Neural cell (in vitro differentiated cells): ENCODE results near the gene SHC2. TPM values are rescaled to one million over a fixed set of nuclear protein-coding genes. Genes with fewer than 3 reads are reported as not detected.

Experiments used
- polyA plus RNA-seq: library from polyadenylated mRNA; depleted of rRNA; stranded (reverse); fragments of >200 nt; gene quantifications from 2 replicates; pipeline ENCODE4 v1.2.3, GENCODE V29; 2014
- small RNA-seq, 3 experiments: library from RNA; depleted of rRNA; stranded (forward); fragments of <200 nt; gene quantifications; one replicate each; pipeline ENCODE3, GENCODE V24; 2012

Gene SHC2
- polyA plus RNA-seq, 1 donor from 2014 or later = 75.8 TPM

Small RNA genes lying within 50 kb of the gene (small RNA-seq; reads per million reads assigned to genes)
- gene RNA5SP462 = 0.03 to 0.13 (median 0.08) reads per million in 3 experiments

Other genes starting within 250 kb of the SHC2 start
- 2.1 and 2.8 TPM in 2 replicates for gene PLPP2, start 169.6 kb downstream of the SHC2 start, polyA plus RNA-seq
- gene MIER2, start 116.2 kb downstream of the SHC2 start, polyA plus RNA-seq = 13.9 and 16.0 TPM in 2 replicates
- 21.4 and 22.8 TPM in 2 replicates for gene C2CD4C, start 51.9 kb downstream of the SHC2 start, polyA plus RNA-seq
- gene MADCAM1, start 35.5 kb upstream of the SHC2 start, polyA plus RNA-seq = 0.22 and 1.0 TPM in 2 replicates
- gene TPGS1, start 46.5 kb upstream of the SHC2 start, polyA plus RNA-seq = 79.6 and 83.2 TPM in 2 replicates
- gene CDC34, start 70.7 kb upstream of the SHC2 start, polyA plus RNA-seq = 155 and 172 TPM in 2 replicates
- gene GZMM, start 83.0 kb upstream of the SHC2 start, polyA plus RNA-seq = 0.38 and 0.72 TPM in 2 replicates
- 209 and 214 TPM in 2 replicates for gene BSG, start 111.6 kb upstream of the SHC2 start, polyA plus RNA-seq
- 4.7 and 6.4 TPM in 2 replicates for gene HCN2, start 128.8 kb upstream of the SHC2 start, polyA plus RNA-seq
- 28.3 TPM in 2 replicates for gene POLRMT, start 172.5 kb upstream of the SHC2 start, polyA plus RNA-seq
- 0.48 TPM in 1 of 2 replicates, not detected in the other for gene FGF22, start 178.8 kb upstream of the SHC2 start, polyA plus RNA-seq
- 33.7 and 44.8 TPM in 2 replicates for gene RNF126, start 202.2 kb upstream of the SHC2 start, polyA plus RNA-seq
- 3.1 and 6.6 TPM in 2 replicates for gene FSTL3, start 215.4 kb upstream of the SHC2 start, polyA plus RNA-seq
- gene PRSS57, start 234.4 kb upstream of the SHC2 start, polyA plus RNA-seq = not detected in 2 replicates
- gene PALM, start 247.9 kb upstream of the SHC2 start, polyA plus RNA-seq = 74.8 and 87.3 TPM in 2 replicates